Kidney capillary endothelial cell (primary cell): Measurements from ENCODE around the gene ACOT7.

Experiments used
- DNase-seq: peaks from one replicate; pipeline ENCODE4 v3.0.0-alpha.2; 2018; ENCODE audit warnings: low spot score

The ACOT7 gene

GRCh38 chr1:6424000-6424565, 30.5 kb upstream of the ACOT7 start:
- no peak for DNase-seq

- DNase-seq: peak; percentile 80
These were observed 29.9 kb upstream of the ACOT7 start for GRCh38 chr1:6423321-6423999.

GRCh38 chr1:6421266-6421665, 27.7 kb upstream of the ACOT7 start:
- DNase-seq: no peak

- DNase-seq: no peak
These were observed 27.0 kb upstream of the ACOT7 start for GRCh38 chr1:6420454-6421042.

- DNase-seq: no peak
These were observed 26.4 kb upstream of the ACOT7 start, which contains the start of gene HES2 for GRCh38 chr1:6419804-6420453. HES2 (minus strand) TSS chr1:6419919; CDS start chr1:6419820, 99 bp downstream.

GRCh38 chr1:6419397-6419803, 25.8 kb upstream of the ACOT7 start:
- no peak for DNase-seq

- no peak for DNase-seq
These were observed 25.3 kb upstream of the ACOT7 start for GRCh38 chr1:6418668-6419396.

GRCh38 chr1:6417961-6418667, 24.5 kb upstream of the ACOT7 start:
- no peak for DNase-seq

GRCh38 chr1:6416906-6417305, 23.3 kb upstream of the ACOT7 start:
- no peak for DNase-seq

GRCh38 chr1:6416295-6416656, 22.7 kb upstream of the ACOT7 start:
- DNase-seq: no peak

- no peak for DNase-seq
These were observed 21.5 kb upstream of the ACOT7 start for GRCh38 chr1:6414881-6415626.

GRCh38 chr1:6414443-6414844, 20.9 kb upstream of the ACOT7 start:
- no peak for DNase-seq

GRCh38 chr1:6412896-6413295, 19.3 kb upstream of the ACOT7 start:
- DNase-seq: no peak

GRCh38 chr1:6410248-6410893, 16.8 kb upstream of the ACOT7 start:
- no peak for DNase-seq

- no peak for DNase-seq
These were observed 16.2 kb upstream of the ACOT7 start for GRCh38 chr1:6409733-6410132.

GRCh38 chr1:6409053-6409452, 15.5 kb upstream of the ACOT7 start:
- no peak for DNase-seq

- no peak for DNase-seq
These were observed 14.5 kb upstream of the ACOT7 start for GRCh38 chr1:6408023-6408422.

GRCh38 chr1:6401673-6402072, 8.1 kb upstream of the ACOT7 start:
- no peak for DNase-seq

- no peak for DNase-seq
These were observed 5.7 kb upstream of the ACOT7 start for GRCh38 chr1:6399294-6399693.

GRCh38 chr1:6397844-6398441, 4.4 kb upstream of the ACOT7 start:
- DNase-seq: no peak
